HG03045 (cell line): ENCODE measurements around the gene PRCC.

ENCODE experiments used
- ATAC-seq: cut with Tn5 transposase; IDR thresholded peaks from one replicate; pipeline ENCODE4 v1.9.1; 2021; ENCODE audit warnings: mild to moderate bottlenecking, moderate library complexity; ENCODE audit not compliant: unreplicated experiment

PRCC gene, protein sequence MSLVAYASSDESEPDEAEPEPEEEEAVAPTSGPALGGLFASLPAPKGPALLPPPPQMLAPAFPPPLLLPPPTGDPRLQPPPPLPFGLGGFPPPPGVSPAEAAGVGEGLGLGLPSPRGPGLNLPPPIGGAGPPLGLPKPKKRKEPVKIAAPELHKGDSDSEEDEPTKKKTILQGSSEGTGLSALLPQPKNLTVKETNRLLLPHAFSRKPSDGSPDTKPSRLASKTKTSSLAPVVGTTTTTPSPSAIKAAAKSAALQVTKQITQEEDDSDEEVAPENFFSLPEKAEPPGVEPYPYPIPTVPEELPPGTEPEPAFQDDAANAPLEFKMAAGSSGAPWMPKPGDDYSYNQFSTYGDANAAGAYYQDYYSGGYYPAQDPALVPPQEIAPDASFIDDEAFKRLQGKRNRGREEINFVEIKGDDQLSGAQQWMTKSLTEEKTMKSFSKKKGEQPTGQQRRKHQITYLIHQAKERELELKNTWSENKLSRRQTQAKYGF

DNA sequence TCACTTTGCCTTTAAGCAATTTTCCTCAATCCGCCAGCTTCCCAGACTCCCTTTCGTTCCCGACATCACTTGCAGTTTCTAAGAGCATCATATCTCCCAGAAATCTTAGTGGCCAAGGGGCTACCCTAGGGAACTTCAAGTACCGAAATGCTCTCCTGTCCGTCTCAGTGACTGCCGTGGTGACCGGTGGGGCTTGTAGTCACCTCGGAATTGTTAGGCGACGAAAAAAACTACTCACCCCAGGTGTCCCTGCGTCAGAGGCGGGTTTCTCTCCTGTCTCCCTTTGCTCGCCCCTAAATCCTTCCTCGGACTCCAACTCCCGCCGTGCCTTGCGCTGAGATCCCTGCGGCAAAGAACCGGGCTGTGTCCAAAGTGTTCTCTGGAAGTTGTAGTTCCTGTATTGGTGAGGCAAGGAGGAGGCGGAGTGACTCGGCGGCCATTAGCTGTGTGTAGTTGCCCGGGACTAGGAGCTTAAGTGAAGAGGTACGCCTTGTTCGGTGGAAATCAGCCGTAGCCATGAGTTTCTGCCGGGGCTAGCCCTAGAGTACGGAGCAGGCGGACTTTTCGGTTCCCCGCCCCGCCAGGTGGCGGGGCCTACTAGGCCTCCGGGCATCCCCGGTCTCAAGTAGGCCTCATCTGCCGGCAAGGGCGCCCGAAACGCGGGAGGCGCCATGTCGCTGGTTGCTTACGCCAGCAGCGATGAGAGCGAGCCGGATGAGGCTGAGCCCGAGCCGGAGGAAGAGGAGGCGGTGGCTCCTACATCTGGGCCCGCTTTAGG lies at the start of gene PRCC:
Gene PRCC (plus strand): TSS at position 435 of the 778 bp plus-strand sequence. CDS start 237 bp downstream, at position 672.
- ATAC-seq = peak; percentile 88

DNA sequence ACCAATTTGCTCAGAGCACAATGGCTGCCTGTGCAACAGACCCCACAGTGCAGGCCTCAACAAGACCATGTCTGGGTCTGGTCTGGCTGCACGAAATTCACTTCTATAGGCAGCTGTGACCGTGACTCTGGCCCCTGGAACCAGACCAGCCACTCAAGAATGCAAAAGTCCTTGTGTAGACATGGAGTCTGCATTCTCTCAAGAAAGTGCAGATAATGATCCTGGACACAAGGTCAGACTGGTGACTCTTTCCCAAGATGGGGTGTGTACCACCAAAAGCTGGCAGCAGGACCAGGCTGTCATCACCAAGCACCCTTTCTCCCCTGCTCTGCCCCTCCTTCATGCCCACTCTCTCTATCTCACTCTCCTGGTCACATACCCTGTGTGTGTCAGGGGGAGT lies 46.2 kb upstream of the PRCC start:
- no peak for ATAC-seq

DNA sequence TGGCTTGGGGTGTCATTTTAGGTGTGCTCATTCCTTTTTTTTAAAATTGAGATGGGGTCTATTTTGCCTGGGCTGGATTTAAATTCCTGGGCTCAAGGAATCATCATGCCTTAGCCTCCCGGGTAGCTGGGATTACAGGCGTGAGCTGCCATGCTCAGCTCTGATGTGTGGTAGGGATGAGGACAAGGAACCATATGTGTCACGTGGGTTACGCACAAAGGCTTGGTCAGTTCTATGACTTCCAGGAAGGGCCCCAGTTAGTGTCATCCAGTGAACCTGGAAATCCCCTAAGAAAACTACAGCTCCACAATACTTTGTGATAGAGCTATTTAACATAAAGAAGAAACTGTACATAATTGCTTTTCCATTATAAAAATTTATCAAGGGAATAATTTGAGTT lies 45.8 kb upstream of the PRCC start:
- ATAC-seq = no peak

DNA sequence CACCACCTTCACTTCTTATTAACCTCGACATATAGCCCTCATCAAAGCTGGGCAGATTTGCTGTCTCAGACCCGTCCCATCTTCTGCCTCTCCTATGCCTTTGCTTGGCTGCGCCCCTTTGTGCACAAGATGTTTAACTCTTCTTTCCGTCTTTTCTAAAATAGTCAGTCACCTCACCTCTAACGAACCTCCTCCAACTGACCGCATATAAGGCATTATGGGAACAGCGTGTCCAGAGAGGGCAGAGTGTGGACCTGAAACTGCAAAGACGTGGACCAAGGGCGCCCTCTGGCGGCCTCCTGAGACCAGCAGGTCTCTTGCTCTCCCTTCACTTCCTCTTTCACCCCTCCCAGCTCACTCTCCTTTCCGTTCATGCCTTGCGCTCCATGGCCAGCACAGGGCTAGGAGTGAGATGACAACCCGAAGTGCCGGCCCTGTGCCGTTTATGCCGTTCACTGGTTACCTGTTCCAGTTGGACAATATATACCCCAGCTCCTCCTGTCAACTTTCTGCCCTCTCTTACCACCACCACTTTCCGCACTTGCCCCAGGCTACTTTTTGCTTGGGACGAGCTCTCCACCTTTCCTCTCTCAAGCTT lies 41.6 kb upstream of the PRCC start:
- ATAC-seq = peak; percentile 30

DNA sequence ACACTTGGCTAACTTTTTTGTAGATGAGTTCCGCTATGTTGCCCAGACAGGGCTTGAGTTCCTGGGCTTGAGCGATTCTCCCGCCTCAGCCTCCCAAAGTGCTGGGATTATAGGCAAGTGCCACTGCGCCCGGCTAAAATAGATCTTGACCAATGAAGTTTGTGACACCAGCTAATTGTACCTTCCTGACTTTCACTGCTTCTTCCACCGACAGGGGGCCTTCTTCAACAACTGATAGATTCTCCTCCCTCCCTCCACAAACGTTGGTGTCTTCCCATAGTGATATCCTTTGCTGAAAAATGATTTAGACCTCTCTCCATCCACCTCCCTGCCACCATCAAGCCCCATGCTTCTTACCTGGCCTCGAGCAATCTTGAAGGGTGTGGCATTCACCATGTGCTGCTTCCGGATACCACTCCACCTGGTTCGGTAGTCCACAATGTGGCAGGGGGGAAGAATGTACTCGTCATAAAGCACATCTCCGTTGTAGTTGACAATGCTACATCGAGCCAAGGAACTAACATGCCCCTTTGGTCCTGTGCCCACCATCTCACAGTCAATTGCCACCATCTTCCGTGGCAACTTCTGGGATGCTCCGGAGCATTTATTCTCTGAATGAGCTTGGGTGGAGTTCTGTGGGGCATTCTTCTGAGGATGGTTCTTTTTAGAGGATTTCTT lies 40.6 kb upstream of the PRCC start:
- no peak for ATAC-seq

DNA sequence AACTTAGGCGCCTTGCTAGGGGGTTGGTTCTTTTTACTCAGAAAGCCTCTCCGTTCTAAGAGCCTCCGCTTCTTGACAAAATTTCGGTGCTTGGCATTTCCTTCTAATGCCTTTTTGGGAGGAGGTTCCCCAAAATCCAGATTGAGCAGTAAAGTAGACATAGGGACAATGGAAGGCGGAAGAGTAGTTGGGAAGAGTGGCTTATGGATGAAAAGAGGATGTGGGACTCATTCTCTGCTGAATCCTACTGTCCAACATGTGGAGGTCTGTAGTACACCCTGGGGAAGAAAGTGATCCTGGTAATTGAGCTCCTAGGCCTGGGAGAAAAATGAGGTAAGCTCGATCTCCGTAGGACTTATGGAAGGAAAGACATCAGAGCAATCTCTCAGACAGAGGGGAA lies 39.8 kb upstream of the PRCC start:
- no peak for ATAC-seq

DNA sequence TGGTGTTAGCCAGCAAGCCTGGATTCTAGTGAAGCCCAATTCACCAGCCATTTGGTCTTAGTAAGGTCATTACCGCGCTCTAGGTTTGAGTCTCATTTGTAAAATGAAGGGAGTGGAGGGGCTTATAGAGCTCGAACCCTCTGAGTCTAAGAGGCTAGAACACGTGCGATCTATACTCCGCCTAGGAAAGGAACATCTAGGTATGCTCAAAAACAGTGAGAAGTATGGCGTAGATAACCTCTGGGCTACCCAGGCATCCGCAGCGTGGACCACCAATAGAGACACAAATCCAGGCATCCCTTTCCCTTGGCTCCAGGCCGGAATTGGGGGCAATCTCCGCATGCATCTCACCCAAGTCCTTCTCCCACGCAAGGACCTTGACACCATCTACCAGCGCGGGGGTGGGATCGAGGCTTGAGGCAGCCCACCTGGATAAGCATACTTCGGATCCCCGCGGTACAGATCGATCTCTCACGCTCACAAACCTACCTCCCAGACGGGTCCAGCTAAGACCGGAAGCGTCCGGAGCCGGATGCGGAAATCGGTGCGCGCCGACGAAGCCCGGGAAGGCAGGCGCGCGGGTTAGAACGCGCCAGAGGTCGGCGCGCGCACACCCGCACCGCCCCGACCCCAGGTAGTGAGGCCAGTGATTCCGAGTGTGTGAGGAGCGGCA lies 39.3 kb upstream of the PRCC start, which contains the start of gene METTL25B:
Gene METTL25B (plus strand): TSS at position 544 of the 673 bp plus-strand sequence. CDS start 636 bp downstream, outside the sequence.
- peak; percentile 55 for ATAC-seq

DNA sequence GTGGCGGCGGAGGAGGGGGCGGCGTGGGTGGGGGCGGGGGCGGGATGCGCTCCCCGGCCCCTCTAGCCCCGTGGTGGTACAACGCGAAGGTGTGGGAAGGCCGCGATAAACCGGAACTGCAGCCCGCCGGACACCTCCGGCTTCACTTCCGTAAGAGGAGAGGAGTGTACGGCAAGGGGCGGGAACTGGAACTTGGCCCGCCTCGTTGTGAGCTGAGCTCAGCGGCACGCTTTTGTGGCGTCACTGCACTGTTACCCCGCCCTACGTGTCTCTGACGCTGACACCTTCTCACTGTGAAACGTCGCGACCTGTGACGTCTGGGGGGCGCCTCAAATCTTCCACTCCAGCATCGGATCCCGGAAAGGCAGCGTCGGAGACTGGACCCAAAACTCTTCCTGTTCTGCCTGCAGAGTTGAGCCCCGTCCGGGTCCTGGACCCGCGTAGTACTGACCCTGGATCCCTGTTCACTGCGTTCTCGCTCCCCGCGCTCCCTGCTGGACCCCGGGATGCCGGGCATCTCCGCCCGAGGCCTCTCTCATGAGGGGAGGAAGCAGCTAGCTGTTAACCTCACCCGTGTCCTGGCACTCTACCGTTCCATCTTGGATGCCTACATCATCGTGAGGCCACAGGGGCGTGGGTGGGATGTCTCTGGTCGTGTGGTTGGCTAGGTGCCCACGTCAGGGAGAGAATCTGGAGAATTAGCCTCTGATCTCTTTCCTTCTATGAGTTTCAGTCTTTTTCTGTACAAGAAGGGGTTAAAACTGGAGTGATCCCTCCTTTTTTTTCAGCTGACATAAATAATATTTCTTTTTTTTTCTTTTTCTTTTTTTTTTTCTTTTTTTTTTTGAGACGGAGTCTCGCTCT lies 38.5 kb upstream of the PRCC start, which contains the start of gene ISG20L2:
Gene ISG20L2 (minus strand): TSS at position 168 of the 864 bp plus-strand sequence. CDS start 1,114 bp downstream, outside the sequence.
- peak; percentile 89 for ATAC-seq

DNA sequence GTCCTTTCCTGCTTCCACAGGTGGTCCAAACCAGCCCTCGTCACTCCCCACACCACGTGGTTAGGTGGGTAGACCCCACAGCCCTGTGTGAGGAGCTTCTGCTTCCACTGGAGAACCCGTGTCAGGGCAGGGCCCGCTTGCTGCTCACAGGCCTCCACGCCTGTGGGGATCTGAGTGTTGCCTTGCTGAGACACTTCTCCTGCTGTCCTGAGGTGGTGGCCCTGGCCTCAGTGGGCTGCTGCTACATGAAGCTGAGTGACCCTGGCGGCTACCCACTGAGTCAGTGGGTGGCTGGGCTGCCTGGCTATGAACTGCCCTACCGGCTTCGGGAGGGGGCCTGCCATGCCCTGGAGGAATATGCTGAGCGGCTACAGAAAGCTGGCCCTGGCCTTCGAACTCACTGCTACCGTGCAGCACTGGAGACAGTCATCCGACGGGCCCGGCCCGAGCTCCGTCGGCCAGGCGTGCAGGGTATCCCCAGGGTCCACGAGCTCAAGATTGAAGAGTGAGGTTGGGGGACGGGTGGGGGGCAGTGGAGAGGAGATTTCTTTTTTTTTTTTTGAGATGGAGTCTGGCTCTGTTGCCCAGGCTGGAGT lies 33.2 kb upstream of the PRCC start:
- no peak for ATAC-seq

DNA sequence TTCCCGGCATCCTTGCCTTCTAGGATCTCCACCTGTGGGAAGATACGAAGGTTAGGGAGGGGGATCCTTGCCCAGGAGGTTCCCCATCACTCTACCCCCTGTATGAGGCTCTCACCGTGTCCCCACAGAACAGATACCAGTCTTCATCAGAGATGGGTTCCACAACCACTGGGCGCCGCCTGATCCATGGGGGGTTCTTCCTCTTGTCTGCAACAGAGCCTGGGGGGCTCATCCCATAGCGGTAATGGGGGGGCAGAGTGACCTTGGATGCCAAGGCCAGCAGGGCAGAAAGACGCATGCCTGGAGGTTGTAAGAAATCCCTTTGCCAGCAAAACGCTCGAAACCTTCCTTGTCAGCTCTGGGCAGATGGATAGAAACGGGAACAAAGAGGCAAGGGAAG lies 28.9 kb upstream of the PRCC start:
- no peak for ATAC-seq

DNA sequence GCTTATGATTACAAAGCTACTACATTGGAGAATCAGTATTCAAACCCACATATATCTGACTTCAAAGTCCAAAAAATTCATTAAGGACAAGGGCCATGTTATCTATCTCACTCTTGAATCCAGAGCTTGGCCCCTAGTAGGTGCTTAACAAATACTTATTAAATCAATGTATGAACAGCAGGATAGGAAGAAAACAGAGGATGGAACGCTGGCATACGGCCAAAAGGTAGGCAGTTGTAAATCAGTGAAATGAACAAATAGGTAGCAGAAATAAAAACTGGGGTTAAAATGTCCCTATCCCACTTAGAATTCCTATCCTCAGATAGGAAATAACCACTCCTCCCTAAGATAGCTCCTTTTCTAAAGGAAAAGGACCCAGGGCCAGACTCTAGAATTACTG lies 28.4 kb upstream of the PRCC start:
- no peak for ATAC-seq

DNA sequence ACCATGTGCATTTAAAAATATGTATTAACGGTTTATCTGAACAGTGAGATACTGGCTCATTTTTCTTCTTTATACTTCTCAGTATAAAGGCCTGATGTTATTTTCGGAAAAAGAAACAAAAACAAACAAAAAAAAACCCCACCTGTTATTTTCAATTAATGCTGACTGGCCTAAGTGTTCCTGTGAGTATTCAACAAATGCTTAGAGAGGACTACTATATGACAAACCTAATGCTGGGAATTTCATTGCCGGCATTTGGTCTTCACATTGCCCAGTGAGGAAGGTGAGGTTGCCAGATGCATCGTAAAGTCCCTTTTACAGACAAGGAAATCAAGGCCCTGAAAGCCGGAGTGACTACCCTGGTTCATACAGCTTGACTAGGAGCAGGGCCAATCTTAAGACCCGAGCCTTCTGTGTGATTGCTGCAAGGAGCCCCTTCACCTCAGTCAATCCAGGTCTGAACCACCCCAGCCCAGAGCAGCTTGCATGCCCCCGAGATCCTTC lies 27.0 kb upstream of the PRCC start:
- ATAC-seq = no peak

DNA sequence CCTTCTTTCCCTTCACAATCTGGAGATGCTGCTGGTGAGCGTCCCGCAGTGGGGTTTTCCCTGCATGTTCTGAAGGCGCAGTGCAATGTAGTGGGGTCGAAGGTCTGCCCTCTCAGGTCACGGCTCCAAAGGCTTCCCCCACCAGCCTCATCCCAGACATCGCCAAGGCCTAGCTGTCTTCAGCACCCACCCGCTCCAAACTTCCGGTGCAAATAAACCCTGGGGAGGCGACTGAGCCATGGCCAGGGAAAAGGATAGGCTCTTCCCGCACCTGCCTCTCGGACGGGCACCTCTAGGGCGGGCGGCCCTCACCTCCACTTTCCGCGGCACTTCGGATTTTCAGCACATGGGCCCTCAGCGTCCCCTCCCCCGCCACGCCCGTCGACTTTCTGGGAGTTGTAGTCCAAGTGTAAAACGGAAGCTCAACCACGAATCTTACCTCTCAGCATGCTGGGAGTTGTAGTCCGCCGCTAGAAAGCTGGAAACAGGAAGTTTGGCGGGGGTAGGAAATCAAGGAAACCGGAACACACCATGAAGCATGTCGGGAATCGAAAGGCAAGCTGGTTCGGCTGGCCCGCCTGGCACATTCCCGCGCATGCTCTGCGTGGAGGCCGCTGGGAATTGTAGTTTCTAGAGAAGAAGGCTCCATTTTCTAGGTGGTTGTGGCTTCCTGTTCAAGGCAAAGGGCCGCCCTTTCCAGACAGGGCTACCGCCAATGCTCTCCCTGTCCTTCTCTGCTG lies 26.4 kb upstream of the PRCC start, which contains the start of gene MRPL24:
Gene MRPL24 (minus strand): TSS at position 348 of the 740 bp plus-strand sequence. CDS start 2,384 bp downstream, outside the sequence.
- ATAC-seq = peak; percentile 76

DNA sequence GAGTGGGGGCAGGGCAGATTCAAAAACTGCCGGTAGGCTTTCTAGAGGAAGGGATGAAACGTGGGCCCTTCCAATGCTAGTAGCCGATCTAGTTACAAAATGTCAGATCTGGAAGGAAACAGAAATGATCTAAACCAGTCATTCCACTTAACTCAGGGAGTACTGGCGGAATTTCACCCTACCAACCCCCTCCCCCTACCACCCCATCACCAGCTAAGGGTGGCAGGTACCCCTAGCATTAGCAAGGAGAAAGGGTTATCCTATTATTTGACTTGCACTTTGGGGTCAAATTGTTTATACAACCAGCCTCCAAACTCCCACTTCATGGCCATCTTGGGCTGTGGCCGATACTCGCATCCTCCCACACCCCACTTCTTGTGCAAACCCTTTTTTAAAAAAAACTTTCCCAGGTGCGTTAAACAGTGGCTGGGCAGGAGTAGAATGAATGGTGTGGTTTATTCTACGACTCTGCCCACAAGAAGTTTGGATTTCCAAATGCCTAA lies 25.8 kb upstream of the PRCC start:
- ATAC-seq = peak; percentile 6

DNA sequence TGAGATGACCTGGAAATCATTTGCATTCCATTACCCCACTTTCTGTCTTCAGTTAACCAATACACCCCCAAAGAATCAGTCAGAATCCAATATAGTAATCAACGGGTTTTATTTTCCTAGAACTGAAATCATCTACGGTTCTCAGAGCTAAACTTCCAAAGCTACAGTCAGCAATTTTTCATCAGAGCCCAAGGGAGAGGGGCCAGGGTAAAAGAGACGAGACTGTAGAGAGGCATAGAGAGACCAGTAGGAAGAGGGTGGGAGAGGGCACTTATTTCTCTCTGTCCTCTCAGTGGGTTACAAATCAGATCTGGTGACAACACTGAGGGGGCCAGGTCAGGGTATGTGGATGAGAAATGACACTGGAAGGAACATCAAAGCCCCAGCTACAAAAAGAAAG lies 25.3 kb upstream of the PRCC start:
- ATAC-seq = no peak

DNA sequence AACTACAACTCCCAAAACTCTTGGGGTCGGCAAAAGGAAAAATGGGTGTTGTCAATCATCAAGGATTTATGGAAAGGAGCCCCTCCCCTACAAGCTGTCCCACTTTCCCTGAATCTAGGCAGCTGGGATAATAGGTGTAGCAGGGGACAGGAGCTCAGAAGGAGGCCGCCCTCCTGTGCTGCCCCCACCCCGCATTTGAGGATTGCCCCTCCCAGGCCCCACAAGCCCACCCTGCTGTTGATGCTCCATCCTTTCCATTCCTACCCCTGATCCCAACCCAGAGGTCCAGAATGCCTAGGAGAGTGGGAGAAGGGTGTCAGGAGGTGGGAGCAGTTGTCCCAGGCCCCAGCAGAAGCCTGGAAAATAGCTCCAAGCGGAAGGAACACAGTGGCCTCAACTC lies 24.5 kb upstream of the PRCC start:
- no peak for ATAC-seq
